Measurements from ENCODE around the gene TLE5. TPM values are rescaled to one million over a fixed set of nuclear protein-coding genes. Genes with fewer than 3 reads are reported as not detected.

TLE5 gene
- total and polyA plus RNA-seq, 9 of the 15 experiments (the other 6 are each of a cell fraction or from before 2014, with no cell fraction given): 2.0 to 347 (median 235) TPM

GRCh38 chr19:3061182-3062161 lies 823 bp downstream of the TLE5 start (continued):
- TF ChIP-seq ZBTB7A (IDR thresholded peaks at IDR 0.05; ENCODE audit: borderline replicate concordance, control insufficient read depth, low read depth, low read length) (peak; percentile 97), ZKSCAN3 (CRISPR knock-in tag; IDR thresholded peaks at IDR 0.05) (no peak)
- TF ChIP-seq, protein P1, sequence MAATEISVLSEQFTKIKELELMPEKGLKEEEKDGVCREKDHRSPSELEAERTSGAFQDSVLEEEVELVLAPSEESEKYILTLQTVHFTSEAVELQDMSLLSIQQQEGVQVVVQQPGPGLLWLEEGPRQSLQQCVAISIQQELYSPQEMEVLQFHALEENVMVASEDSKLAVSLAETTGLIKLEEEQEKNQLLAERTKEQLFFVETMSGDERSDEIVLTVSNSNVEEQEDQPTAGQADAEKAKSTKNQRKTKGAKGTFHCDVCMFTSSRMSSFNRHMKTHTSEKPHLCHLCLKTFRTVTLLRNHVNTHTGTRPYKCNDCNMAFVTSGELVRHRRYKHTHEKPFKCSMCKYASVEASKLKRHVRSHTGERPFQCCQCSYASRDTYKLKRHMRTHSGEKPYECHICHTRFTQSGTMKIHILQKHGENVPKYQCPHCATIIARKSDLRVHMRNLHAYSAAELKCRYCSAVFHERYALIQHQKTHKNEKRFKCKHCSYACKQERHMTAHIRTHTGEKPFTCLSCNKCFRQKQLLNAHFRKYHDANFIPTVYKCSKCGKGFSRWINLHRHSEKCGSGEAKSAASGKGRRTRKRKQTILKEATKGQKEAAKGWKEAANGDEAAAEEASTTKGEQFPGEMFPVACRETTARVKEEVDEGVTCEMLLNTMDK (IDR thresholded peaks at IDR 0.05; ENCODE audit: borderline replicate concordance, insufficient read depth, low read depth, low read length, poor library complexity, severe bottlenecking): peak; percentile 64

DNA sequence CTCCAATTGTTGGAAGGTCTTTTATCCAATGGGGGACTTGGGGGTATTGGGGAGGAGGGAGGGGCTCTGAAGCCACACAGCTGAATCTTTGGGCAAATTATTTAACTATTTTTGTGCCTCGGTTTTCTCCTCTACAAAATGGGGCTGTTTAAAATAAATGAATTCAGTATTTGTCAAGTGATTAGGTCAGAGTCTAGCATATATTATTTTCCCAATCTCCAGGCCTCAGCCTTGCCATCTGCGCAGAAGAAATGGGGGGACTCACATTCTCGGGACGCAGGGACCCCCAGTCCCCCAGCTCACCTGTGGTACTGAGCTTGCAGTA lies 1.5 kb downstream of the TLE5 start:
- Histone ChIP-seq H3K27ac (ENCODE audit: extremely low read depth, low read depth, low read length) (peak overlapping the region; percentile 92), H3K9me3 (replicated peaks; ENCODE audit: control insufficient read depth, insufficient read depth, low read depth, low read length) (no peaks in the 10 kb centered on the region), H3K9me1 (ENCODE audit: control insufficient read depth, insufficient read depth, low read length) (no peaks in the 10 kb centered on the region), H4K20me1 (replicated peaks; ENCODE audit: control insufficient read depth, insufficient read depth, low read length) (no peaks in the 10 kb centered on the region), H3K4me3 (peak overlapping the region; percentile 85), H3K36me3 (ENCODE audit: control insufficient read depth, insufficient read depth, low read length) (peaks cover 52% of the 10 kb centered on the region), H3K79me2 (ENCODE audit: control insufficient read depth, insufficient read depth, low read length) (peaks cover 42% of the 10 kb centered on the region), H3K27me3 (ENCODE audit: control insufficient read depth in 2 of 2, insufficient read depth in 2 of 2, low read length in 2 of 2) (no peaks in the 10 kb centered on the region), H3K9ac (ENCODE audit: insufficient read depth in 1 of 2, low read depth in 2 of 2, low read length in 2 of 2) (peak overlapping the region; percentile 86 to 95), H3K4me2 (ENCODE audit: insufficient read depth, low read length) (peak overlapping the region; percentile 90), H3K4me1 (replicated peaks in 1 of 2; ENCODE audit: control insufficient read depth in 2 of 2, insufficient read depth in 2 of 2, low read length in 2 of 2) (peaks cover 33 to 55% of the 10 kb centered on the region in 2 experiments), H2AFZ (ENCODE audit: low read depth, low read length) (0 out of 2 replicates have a peak overlapping the region, but pooled peaks have one; percentile 70)
- ChIA-PET CTCF (ENCODE audit: low intra/inter-chr PET ratio) (interaction anchor here (0.6 kb wide), 1 partner anchor 8 kb away, joined by 3 read pairs; no protein-coding TSS in a partner anchor), POLR2A (interaction anchor here (0.7 kb wide), 1 partner anchor 274 kb away, joined by 3 read pairs; no protein-coding TSS in a partner anchor)
- DNase-seq (ENCODE audit: extremely low read depth in 1 of 4, low spot score in 3 of 4) (no peak), FAIRE-seq (no peak), ATAC-seq (no peak)
- no peak for TF ChIP-seq TAF15 (IDR thresholded peaks at IDR 0.05; ENCODE audit: low read depth, low read length)
- no peak for TF ChIP-seq EHMT2 (IDR thresholded peaks at IDR 0.05)
- TF ChIP-seq FOXP1 (CRISPR knock-in tag; IDR thresholded peaks at IDR 0.05): no peak
- no peak for TF ChIP-seq ZNF12 (CRISPR knock-in tag; IDR thresholded peaks at IDR 0.05)
- TF ChIP-seq, protein P2, sequence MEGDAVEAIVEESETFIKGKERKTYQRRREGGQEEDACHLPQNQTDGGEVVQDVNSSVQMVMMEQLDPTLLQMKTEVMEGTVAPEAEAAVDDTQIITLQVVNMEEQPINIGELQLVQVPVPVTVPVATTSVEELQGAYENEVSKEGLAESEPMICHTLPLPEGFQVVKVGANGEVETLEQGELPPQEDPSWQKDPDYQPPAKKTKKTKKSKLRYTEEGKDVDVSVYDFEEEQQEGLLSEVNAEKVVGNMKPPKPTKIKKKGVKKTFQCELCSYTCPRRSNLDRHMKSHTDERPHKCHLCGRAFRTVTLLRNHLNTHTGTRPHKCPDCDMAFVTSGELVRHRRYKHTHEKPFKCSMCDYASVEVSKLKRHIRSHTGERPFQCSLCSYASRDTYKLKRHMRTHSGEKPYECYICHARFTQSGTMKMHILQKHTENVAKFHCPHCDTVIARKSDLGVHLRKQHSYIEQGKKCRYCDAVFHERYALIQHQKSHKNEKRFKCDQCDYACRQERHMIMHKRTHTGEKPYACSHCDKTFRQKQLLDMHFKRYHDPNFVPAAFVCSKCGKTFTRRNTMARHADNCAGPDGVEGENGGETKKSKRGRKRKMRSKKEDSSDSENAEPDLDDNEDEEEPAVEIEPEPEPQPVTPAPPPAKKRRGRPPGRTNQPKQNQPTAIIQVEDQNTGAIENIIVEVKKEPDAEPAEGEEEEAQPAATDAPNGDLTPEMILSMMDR (IDR thresholded peaks at IDR 0.05 in 2 of 3, conservative IDR thresholded peaks at IDR 0.05 in 1 of 3; ENCODE audit: insufficient read depth in 2 of 3, low read depth in 1 of 3, low read length in 3 of 3): no peak
- 0 out of 2 replicates have a peak, but pooled peaks have one; percentile 16 for TF ChIP-seq BCOR (IDR thresholded peaks at IDR 0.05)
- TF ChIP-seq RBM25 (IDR thresholded peaks at IDR 0.05; ENCODE audit: low read depth, low read length, severe bottlenecking): peak; percentile 73
- intact Hi-C loops (cut with micrococcal nuclease) (no loop called here), in situ Hi-C loops (cut with MboI) (no loop called here)
- no TSS peak for BruUV-seq (replicated peaks)
- 31% methylated on average over 4 of the region's 4 CpGs for WGBS (ENCODE audit: insufficient coverage, low coverage, missing lambda C conversion rate)

Data from K562 (cell line).